ENCODE data around the gene TRPM4.
A peak's percentile ranks its signal among the peaks of the same experiment; 100 is the strongest.
"Not testable (repeated sequence)": the region's sequence is repeated elsewhere in the genome, so short reads cannot be mapped to it uniquely, and the experiment has no call there.

TRPM4 gene

DNA sequence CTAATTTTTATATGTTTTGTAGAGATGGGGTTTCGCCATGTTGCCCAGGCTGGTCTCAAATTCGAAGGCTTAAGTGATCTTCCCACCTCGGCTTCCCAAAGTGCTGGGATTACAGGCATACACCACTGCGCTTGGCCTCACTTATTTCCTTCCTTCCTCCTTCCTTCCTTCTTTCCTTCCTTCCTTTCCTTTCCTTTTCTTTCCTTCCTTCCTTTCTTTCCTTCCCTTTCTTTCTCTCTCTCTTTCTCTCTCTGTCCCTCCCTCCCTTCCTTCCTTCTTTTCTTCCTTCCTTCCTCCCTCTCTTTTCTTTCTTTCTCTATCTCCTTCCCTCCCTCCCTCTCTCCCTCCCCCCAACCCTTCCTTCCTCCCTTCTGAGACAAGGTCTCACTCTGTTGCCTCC, 36.8 kb downstream of the TRPM4 start:
- no peak for DNase-seq

DNA sequence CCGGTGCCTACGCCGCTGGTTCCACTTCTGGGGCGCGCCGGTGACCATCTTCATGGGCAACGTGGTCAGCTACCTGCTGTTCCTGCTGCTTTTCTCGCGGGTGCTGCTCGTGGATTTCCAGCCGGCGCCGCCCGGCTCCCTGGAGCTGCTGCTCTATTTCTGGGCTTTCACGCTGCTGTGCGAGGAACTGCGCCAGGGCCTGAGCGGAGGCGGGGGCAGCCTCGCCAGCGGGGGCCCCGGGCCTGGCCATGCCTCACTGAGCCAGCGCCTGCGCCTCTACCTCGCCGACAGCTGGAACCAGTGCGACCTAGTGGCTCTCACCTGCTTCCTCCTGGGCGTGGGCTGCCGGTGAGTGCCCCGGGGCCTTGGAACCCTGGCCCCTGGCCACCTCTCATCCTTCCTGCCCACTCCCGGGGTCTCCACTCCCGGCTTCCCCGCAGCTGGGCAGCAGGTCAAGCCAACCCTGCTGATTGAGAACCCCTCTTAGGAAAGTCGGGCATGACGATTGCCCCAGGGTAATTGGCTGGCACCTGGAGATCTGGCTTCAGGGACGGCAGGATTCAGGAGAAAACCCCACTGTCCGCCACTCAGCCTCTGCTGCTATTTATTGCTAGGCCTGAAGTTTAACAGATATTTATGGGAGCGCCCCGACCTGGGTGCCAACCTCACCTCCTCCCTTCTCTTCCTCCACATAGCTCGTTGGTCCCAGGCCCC, 39.1 kb downstream of the TRPM4 start:
- DNase-seq: no peak

DNA sequence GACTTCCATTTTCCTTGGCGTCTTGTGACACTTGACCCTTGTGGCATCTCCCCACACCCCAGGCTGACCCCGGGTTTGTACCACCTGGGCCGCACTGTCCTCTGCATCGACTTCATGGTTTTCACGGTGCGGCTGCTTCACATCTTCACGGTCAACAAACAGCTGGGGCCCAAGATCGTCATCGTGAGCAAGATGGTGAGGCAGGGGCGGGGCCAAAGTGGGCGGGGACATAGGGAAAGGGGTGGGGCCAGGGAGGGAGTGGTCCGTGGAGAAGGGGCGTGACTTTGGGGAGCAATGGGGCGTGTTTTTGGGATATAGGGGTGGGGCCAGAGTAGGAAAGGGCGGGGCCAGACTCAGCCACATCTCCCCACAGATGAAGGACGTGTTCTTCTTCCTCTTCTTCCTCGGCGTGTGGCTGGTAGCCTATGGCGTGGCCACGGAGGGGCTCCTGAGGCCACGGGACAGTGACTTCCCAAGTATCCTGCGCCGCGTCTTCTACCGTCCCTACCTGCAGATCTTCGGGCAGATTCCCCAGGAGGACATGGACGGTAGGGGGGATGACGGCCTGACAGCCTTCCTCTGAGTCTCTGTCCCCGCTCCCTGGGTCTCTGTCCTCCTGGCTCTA, 42.8 kb downstream of the TRPM4 start:
- DNase-seq: no peak

DNA sequence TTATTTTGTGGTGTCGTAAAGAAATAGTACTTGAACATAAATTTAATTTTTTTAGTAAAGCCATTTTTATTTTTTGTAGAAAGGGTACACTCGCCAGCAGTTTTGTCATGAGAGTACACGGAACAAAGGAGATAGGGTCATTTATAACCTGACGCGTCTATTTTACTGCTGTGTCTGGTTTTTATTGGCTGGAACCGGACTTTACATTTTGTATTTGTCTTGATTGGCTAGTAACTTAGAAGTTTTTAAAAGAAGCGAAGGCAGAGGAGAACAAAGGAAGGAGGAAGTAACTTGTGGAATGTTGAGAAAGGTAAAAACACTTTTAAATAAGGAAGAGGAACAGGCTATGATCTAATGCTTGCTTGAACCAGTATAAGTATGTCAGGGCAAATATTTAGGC, 43.5 kb downstream of the TRPM4 start:
- no peak for DNase-seq

DNA sequence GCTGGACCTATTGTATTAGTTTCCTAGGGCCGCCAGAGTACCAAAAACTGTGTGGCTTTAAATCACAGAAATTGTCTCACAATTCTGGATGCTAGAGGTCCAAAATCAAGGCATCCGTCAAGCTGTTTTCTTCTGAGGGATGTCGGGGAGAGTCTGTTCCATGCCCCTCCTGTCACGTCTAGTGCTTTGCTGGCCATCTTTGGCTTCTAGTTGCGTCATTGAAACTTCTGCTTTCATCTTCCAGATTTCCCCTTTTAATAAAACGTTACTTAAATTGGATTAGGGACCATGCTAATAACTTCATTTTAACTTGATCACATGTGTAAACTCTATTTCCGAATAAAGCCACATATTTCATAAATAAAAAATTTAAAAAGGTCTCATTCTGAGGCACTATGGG, 47.5 kb downstream of the TRPM4 start:
- no peak for DNase-seq

DNA sequence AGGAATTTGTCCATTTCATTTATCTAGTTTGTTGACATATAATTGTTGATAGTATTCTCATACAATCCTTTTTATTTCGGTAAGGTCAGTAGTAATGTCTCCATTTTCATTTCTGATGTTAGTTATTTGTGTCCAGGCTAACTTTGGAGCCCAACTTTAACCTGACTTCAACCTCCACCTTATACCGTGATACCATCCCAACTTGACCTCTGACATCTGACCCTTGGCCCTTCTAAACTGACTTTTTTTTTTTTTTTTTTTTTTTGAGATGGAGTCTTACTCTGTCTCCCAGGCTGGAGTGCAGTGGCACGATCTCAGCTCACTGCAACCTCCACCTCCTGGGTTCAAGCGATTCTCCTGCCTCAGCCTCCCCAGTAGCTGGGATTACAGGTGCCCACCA, 51.9 kb downstream of the TRPM4 start:
- DNase-seq: not testable (repeated sequence)

DNA sequence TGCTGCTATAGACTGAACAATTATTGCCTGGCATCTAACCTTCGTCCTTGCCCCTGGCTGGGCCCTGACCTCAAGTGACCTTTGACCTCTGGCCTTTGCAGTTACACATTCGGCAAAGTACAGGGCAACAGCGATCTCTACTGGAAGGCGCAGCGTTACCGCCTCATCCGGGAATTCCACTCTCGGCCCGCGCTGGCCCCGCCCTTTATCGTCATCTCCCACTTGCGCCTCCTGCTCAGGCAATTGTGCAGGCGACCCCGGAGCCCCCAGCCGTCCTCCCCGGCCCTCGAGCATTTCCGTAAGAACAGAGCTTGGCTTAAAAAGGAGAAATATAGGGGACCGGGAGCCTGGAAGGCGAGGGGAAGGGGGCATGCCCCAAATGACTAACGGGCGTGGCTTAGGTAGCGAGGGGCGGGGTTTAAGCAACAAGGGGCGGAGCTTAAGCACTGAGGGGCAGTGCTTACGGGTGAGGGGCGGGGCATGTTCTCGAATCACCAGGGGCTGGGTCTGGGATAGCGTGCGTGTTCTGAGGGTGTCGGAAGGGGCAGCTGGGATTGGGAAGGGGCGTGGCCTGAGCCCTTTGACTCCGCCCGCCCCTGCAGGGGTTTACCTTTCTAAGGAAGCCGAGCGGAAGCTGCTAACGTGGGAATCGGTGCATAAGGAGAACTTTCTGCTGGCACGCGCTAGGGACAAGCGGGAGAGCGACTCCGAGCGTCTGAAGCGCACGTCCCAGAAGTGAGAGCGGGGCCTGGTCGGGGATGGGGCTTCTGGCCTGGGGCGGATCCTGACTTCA, 52.7 kb downstream of the TRPM4 start:
- peak in 1 of 2 donors; percentile 12 for DNase-seq

DNA sequence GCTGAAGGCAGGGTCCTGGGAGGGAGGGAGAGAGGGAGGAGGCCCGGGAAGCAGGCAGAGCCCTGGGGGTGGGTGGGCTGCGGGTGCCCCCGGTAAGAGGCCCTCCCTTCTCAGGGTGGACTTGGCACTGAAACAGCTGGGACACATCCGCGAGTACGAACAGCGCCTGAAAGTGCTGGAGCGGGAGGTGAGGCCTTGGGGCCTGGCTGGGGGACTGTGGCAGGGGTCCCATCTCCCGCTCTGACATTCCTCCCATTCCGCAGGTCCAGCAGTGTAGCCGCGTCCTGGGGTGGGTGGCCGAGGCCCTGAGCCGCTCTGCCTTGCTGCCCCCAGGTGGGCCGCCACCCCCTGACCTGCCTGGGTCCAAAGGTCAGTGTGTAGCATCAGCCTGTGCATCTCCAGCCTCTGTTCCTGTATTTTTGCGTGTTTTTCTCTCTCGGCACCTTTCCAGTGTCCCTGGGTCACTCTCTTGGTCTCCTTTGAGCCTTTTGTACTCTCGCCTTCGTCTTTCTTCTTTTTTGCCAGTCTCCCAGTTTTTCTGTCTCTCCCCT, 53.4 kb downstream of the TRPM4 start:
- no peak for DNase-seq

DNA sequence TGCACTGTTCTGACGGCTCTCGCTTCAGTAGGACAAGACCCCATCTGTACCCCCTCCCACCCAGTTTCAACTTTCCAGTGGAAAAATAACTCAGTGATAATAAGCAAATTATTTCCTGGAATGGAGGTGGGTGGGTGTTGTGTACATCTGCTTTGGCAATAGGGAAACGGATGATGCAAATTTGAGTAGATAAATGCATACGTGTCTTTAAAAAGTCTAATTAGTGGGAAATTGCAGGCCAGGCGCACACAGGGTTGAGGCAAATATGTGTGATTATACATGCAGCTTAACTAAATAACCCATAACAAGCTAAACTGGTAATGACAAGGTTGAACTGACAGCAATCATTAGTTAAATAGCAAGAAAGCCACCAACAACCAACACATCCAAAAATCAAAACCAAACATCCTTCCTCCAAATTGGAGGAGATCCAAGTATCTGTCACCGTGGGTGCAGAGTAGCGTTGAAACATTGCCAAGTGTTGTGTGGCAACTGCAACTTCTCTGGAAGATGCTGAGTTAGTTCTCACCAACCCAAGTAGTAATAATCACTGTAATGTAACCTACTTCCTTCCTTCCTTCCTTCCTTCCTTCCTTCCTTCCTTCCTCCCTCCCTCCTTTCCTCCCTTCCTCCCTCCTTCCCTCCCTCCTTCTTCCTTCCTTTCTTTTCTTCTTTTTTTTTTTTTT, 54.6 kb downstream of the TRPM4 start:
- DNase-seq: no peak

DNA sequence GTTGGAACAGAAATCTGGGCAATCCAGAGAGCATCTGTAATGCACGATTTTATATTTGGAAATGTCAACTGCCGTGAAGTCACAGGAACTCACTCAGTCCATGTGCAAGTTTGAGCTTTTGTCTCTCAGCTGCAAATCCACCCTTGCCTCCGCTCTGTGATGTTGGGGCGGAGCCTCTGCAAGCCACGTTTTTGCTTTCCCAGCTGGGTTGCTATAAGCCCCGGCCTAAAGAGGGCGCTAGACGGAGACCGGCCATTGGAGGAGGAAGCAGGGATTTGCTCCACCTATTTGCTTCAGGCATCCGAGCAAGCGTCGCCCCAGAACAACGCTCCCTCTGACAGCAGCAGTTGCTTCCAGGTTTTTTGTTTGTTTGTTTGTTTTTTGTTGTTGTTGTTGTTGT, 56.2 kb downstream of the TRPM4 start:
- no peak for DNase-seq

DNA sequence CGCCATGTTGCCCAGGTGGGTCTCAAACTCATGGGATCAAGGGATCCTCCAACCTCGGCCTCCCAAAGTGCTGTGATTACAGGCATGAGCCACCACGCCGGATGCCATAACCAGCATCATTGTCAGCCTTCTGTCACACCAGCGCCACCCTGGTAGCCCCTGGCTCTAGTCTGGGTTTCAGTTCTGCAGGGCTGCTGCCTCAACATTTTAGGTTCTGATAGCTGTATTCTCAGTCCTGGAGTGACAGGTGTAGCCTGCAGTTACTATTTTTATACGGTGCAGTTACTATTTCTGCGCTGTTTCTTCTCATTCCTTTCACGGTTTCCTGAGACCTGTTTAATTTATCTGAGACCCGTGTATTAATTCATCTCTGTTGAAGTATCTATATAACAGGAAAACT, 57.1 kb downstream of the TRPM4 start:
- DNase-seq: no peak

DNA sequence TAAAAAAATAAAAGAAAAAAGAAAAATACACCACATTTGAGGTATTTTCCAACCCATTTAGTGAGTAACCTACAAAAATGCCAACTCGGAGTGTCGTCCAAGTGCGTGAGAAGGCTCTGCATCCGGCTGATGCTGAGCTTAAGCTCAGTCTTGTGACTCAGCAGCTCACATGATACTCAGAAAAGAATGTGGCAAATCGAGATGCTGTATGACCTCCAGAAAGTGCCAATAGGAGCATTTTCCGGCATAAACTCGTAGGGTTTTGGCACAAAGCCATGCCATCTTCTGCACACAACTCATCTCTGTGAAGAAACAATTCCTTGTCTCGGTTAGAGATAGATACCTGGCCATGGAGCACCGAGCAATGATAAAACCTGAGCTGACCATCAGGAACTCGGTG, 58.5 kb downstream of the TRPM4 start:
- no peak for DNase-seq

DNA sequence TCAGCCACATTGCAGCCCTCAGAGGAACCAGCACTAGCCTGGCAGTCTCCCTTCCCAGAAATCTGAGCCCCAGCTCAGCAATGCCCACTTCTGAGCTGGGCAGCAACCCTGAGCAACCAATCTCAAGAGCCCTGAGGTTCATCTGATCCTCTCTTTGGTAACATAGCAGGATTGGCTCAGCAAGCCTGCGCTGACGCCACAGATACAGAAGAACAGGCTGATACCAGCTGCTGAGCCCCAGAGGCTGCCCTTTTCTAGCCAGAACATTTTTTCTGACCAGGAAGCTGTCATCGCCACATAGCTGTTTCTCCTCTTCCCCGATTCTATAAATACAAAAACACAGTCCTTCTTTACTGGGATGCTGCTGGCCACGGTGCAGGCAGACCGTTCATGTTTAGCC, 59.8 kb downstream of the TRPM4 start:
- no peak for DNase-seq

DNA sequence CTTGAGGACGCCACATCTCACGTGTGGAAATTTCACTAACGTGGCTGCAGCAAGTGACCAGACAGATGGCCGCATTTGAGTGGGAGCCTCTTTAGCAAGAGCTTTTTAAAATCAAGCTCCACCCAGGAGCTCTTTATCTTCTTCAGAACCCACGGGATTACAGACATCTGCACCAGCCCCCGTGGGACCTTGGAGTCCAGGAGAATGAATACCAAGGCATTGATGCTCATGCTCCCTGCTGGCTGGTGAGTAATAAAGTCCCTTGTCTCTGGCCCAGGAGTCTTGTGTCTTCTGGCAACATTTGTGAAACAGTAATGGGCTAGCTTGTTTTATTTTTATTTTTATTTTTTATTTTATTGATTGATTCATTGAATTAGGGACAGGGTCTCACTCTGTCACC, 64.4 kb downstream of the TRPM4 start:
- DNase-seq: no peak

DNA sequence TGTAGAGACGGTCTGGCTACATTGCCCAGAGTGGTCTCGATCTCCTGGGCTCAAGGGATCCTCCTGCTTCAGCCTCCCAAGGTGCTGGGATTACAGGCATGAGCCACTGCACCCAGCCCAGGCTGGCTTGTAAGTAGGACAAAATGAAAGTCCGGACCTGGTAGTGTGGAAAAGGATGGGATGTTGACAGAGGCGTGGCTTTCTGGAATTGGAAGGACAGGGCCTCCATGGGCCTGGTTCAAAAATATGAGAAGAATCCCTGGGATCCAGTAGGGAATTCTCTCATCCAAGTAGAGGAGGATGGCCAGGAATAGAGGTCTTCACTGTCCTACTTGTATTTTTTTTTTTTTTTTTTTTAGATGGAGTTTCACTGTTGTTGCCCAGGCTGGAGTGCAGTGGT, 64.9 kb downstream of the TRPM4 start:
- no peak for DNase-seq

DNA sequence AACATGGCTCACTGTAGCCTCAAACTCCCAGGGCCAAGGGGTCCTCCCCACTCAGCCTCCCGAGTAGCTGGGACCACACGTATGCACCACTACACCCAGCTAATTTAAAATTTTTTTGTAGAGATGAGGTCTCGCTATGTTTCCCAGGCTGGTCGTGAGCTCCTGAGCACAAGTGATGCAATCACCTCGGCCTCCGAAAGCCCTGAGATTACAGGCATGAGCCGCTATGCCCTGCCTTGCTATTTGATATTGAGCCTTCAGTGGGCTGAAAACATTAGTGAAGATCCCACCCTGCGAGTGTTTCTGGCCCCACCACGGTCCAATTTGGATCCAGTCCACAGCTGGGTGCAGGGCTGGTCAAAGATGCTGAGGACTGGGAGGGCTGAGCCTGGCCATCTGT, 65.9 kb downstream of the TRPM4 start:
- DNase-seq: no peak

DNA sequence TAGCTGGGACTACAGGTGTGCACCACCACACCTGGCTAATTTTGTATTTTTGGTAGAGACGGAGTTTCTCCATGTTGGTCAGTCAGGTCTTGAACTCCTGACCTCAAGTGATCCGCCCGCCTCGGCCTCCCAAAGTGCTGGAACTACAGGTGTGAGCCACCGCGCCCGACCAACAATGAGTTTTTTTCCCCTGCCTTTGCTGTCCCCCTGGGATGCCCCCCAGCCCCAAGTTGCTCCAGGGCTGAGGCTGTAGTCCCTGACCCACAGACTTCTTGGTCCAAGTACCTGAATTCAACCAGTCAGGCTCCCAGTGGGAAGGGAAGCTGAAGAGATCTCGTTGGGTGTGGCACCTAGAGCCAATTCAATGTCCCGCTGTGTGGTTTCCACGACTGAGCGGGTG, 66.8 kb downstream of the TRPM4 start:
- DNase-seq: not testable (repeated sequence)

DNA sequence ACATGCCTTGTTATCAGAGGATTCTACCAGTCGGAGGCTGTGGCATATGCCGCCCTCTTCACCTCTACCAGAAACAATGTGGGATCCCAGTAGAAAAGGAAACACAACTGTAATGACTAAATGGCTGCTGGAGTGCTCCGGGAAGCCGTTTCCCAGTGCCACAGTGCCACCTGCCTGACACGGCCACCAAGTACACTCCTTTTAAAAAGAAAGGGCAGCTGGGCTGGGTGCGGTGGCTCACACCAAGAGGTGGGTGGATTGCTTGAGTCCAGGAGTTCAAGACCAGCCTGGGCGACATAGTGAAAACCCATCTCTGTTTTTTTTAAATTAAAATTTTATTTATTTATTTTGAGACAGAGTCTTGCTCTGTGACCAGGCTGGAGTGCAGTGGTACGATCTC, 67.3 kb downstream of the TRPM4 start:
- DNase-seq: no peak

DNA sequence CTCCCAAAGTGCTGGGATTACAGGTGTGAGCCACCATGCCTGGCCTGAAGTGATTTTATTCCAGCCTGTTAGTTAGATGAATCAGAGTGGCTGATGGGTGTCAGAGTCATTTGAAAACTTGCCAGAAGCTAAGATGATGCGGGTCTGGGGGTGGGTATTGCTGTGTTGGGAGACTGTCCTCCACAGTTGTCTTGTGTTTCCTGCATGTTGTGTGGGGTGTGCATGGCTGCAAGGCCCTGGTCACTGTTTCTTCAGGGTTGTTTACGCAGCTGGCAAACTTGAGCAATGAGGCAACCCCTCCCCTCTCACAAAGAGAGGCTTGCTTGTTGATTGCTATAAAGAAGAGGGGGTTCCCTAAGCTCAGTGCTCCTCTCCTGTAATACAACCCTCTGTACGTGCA, 71.8 kb downstream of the TRPM4 start:
- DNase-seq: no peak

DNA sequence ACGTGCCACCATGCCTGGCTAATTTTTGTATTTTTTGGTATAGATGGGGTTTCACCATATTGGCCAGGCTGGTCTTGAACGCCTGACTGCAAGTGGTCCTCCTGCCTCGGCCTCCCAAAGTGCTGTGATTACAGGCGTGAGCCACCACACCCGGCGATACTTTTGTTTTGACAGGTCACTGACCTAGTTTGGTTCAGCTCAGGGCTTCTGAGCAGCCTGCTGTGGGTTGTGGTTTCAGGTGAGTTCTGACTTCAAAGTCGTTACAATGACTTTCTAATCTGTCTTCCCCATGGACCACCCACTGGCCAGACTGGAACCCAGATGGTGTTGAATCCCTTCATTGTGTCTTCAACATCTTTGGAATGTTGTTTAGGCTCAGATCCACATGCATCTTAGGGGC, 73.8 kb downstream of the TRPM4 start:
- no peak for DNase-seq

DNA sequence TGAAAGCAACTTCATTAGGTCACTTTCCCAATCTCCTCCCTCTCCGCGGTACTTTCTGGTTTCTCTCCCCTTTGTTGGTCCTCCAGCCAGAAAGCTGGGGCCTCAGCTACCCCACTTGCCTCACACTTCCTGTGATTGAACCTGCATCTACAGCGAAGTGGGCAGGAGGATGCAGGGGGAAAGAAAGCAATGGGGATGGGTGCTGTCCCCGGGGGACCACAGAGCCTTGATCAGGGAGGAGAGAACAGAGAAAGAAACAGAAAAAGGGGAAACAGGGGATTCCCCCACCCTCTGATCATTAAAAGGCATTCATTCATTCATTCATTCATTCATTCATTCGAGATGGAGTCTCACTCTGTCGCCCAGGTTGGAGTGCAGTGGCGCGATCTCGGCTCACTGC, 74.2 kb downstream of the TRPM4 start:
- no peak for DNase-seq

DNA sequence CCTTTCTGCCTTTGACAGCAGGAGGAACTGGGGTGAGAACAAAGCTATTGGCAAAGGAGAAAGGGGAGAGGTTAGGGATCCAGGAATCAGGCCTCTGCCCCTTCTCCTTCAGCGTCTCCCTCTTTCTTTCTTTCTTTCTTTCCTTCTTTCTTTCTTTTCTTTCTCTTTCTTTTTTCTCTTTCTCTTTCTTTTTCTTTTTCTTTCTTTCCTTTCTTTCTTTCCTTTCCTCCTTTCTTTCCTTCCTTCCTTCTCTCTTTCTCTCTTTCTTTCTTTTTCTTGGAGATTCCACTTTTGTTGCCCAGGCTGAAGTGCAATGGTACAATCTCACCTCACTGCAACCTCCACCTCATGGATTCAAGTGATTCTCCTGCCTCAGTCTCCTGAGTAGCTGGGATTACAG, 75.6 kb downstream of the TRPM4 start:
- DNase-seq: no peak

DNA sequence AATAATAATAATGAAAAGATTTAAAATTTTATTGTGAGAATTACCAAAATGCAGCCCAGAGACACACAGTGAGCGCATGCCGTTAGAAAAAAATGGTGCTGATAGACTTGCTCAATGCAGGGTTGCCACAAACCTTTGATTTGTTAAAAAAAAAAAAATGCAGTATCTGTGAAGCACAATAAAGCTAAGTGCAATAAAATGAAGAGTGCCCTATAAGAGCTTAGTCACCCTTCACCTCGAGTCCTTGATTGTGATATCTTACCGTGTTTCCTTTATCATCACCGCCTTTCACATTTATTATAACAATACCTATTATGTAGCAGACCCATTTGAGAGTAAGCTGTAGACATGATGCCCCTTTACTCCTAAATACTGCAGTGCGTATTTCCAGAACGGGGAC, 84.2 kb downstream of the TRPM4 start:
- DNase-seq: no peak

Data from activated CD4-positive, alpha-beta T cell treated with anti-CD3 and anti-CD28 coated beads for 4 hours (primary cell).